H4 (cell line): ENCODE measurements around the gene PI4K2B. TPM values are rescaled to one million over a fixed set of nuclear protein-coding genes. Genes with fewer than 3 reads are reported as not detected.
A peak's percentile ranks its signal among the peaks of the same experiment; 100 is the strongest.
"Not testable (repeated sequence)": the region's sequence is repeated elsewhere in the genome, so short reads cannot be mapped to it uniquely, and the experiment has no call there.

Experiments
- DNase-seq: peaks from one replicate; pipeline ENCODE4 v3.0.0-alpha.2; 2015; ENCODE audit warnings: low spot score
- total RNA-seq: library from RNA; depleted of rRNA; stranded (reverse); fragments of >200 nt; shearing (Covaris generic); gene quantifications from 2 replicates; pipeline ENCODE4 v1.2.3, GENCODE V29; 2014; rRNA removed

PI4K2B gene
- total RNA-seq = 14.5 and 16.0 TPM in 2 replicates

DNA sequence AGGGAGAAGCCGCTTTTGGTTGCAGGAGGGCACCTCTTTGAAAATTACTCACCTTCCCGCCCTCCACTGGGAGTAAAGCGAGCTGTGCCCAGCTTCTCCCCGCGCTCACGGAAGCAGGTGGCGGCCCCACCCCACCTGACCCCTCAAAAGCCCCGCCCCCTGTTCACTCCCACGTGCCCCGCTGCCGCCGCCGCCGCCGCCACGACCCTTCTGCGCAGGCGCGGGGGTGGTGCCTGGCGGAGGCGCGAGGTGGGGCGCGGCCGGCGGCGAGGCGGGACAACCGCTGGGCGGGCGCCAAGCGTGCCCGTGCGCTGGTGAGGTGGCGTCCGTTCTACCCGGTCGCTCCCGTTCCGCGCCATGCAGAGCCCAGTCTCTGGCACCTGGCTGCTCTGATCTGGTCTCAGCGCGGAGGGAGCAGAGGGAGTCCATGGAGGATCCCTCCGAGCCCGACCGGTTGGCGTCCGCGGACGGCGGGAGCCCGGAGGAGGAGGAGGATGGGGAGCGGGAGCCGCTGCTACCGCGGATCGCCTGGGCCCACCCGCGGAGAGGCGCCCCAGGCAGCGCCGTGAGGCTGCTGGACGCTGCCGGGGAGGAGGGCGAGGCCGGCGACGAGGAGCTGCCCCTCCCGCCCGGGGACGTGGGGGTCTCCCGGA is at the start of gene PI4K2B:
Gene PI4K2B, plus strand, starts transcription at position 297 of the 653 bp plus-strand sequence. Its CDS starts 131 bp downstream, at position 428.
- peak; percentile 83 for DNase-seq

DNA sequence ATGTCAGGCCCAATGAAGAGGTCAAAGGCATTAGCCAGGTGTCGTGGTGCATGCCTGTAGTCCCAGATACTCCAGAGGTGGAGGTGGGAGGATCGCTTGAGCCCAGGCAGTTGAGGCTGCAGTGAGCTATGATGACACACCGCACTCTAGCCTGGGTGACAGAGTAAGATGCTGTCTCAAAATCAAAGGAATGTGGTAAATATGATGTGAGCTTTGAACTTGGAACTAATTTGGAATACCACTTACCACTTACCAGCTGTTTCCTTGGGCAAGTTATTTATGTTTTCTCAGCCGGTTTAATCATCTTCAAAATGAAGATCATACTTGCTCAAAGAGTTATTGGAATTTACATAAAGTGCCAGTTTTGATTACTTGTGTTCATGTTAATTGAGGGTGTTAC is 49.8 kb upstream of the PI4K2B start:
- DNase-seq = no peak

DNA sequence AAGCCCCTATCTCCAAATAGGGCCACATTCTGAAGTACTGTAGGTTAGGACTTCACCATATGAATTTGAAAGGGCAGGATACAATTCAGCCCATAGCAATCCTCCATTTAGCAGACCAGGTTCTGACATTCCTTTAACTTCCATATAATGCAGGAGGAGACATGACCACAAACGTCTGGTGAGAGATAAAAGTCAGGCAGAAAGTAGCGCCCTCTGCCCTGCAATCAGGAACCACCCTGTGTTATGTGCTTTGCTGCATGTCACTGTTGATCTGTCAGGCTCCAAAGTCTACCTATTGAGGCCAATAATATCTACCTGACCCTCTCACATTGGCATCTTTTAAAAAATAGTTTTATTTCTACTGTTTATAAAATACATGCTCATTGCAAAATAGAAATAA is 43.4 kb upstream of the PI4K2B start:
- DNase-seq = no peak

DNA sequence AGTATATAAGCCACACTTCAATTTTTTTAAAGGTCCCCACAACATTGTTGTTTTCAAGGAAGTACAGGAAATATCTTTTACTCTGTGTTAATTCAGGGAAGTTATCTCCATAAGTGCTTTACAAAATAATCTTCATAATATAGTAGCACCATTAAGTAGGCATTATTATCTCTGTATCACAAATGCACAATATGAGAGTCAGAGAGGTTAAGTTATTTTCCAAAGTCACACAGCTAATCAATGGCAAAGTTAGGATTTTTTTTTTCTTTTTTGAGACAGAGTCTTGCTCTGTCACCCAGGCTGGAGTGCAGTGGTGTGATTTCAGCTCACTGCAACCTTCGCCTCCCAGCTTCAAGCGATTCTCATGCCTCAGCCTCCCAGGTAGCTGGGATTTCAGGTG is 35.1 kb upstream of the PI4K2B start:
- no peak for DNase-seq

DNA sequence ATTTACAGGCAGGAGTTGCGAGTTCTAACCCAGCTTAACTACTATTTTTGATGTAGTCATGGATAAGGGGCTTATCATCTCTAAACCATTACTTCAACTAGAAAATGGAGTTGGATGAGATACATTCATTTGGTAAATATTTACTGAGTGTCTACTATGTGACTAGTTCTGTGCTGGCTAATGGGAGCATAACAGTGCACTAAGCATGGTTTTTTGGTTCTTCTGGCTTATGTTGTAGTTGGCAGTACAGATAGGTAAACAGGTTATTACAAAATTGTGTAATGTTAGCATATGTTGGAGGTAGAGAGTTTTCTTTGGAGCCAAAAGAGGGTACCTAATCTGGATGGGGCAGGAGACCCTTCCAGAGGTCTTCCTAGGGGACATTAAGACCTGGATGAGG is 25.8 kb upstream of the PI4K2B start:
- no peak for DNase-seq

DNA sequence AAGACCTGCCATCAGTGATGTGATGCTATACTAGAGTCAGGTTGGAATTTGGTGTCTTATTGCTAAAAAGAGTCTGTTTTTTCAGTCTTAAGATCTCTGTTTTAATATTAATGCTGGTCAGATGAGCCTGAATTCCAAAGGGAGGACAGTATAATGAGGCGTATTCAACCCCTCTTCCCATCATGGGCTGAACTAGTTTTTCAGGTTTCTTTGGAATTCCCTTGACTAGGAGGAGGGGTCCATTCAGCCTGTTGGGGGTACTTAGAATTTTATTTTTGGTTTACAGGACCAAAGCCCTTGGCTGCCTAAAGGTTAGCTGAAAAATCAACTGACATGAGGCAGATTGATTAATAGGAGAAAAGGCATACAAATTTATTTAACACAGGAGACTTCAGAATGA is 24.1 kb upstream of the PI4K2B start:
- DNase-seq = no peak

DNA sequence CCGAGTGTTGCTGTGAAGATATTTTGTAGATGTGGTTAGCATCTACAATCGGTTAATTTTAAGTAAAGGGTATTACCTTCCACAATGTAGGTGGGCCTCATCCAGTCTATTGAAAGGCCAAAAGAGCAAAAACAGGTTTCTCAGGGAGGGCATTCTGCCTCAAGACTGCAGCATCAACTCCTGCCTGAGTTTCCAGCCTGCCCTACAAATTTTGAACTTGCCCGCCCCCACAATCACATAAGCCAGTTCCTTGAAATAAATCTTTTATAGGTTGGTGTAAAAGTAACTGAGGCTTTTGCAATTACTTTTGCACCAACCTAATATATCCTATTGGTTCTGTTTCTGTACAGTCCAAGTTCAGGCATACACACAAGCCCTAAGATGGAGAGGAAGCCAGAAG is 22.1 kb upstream of the PI4K2B start:
- DNase-seq = no peak

DNA sequence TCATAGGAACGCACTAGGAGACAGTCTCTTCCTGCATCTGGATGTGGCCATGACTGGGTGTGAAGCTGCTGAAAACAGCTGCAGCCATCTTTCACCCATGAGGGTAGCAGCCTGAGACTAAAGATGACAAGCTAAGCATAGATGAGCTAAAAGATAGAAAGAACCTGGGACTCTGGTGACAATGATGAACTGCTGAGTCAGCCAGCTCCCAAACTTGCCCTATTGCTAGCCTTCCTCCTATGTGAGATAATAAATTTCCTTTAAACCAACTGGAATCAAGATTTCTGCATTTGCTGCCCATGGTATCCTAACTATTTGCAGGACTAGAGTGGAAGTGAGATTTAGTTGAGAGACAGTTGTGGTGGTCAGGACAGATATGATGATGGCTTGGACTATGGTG is 21.0 kb upstream of the PI4K2B start:
- DNase-seq = no peak

DNA sequence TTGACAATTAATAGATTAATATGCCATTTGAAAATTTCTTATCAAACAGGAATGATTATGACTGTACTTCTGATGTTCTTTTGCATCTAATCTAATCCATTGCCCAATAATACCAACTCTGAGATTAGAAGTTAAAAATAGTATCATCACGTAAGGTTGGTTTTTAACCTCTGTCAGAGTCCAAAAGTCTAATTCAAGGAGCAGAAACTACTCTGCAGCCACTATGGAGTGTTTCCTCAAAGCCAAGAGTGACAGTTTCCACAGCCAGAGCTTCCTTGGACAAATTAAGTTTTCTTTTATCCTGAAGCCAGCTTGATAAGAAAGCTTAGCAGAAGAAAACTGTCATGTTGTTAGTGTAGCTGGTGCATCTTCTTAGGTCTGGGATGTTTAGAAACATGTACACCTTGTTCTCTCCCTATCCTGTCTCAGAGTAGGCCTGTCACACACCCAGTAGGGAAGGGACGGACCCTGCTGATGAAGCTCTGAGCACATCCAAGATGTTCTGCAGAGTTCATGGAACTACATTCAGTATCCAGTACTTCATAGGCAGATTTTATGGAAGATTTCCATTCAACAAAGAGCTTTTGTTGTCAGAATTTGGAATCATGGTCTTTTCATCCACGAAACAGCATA is 20.4 kb upstream of the PI4K2B start:
- no peak for DNase-seq

DNA sequence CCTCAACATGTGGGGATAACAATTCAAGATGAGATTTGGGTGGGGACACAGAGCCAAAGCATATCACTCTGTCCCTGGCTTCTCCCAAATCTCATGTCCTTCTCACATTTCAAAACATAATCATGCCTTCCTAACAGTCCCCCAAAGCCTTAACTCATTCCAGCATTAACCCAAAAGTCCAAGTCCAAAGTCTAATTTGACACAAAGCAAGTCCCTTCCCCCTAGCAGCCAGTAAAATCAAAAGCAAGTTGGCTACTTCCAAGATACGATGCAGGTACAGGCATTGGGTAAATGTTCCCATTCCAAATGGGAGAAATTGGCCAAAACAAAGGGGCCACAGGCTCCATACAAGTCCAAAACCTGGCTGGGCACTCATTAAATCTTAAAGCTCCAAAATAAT is 19.1 kb upstream of the PI4K2B start:
- not testable (repeated sequence) for DNase-seq

DNA sequence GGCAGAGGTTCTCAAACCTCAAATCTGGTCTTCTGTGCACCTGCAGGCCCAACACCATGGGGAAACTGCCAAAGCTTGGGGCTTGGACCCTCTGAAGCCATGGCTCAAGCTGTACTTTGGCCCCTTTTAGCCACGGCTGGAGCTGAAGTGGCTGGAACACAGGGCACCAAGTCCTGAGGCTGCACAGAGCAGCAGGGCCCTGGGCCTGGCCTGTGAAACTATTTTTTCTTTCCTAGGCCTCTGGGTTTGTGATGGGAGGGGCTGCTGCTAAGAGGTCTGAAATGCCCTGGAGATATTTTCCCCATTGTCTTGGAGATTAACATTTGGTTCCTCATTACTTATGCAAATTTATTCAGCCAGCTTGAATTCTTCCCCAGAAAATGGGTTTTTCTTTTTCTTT is 18.3 kb upstream of the PI4K2B start:
- no peak for DNase-seq

DNA sequence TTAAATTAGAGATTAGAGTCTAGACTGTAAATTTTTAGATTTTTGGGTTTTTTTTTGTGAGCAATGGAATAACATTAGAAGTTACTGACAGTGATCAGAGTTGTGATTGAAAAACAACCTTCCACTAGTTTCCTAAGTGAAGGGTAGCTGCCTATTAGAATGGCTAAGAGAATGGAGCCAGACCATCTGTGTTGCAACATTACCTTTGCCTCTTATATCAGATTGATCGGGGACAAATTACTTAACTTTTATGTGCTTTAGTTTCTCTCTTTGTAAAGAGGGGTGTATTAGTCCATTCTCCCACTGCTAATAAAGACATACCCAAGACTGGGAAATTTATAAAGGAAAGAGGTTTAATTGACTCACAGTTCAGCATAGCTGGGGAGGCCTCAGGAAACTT is 12.5 kb upstream of the PI4K2B start:
- DNase-seq = no peak

DNA sequence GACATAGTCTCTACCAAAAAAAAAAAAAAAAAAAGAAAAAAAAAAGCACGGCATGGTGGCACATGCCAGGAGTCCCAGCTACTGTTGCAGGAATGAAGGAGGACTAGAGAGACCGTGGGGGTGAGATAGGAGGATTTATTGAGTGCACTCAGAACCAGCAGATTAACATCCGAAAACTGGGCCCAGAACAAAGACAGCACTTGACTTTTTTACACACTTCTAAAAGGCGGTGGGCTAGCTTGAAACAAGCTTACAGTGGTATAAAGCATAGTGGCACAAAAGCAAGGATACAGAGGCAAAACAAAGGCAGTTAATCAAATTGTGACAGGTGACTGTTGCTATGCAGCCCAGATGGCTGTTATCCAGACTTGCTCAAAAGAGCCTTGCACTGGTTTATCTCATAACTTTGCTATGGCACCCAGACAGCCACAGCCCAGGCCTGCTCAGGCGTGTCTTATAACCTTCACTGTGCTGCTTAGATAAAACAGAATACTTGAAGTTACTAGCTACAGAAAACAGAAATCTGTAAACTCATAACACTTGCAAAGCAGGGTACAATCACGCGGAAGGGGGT is 9.9 kb upstream of the PI4K2B start:
- no peak for DNase-seq

DNA sequence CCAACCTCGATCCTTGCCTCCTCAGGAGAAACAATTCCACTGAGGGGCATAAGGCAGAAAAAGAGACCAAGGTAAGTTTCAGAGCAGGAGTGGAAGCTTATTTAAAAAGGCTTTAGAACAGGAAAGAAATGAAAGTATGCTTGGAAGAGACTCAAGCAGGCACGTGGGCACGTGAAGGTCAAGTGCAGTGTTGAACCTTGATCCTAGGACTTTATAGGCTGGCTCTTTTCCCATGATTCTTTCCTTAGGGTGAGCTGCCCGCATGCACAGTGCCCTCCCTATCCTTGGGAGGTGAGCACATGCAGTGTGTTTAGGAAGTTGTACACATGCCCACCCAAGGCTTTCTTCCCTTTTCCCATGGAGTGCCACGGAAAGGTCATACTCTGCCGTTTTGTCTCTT is 4.0 kb upstream of the PI4K2B start:
- DNase-seq = no peak

DNA sequence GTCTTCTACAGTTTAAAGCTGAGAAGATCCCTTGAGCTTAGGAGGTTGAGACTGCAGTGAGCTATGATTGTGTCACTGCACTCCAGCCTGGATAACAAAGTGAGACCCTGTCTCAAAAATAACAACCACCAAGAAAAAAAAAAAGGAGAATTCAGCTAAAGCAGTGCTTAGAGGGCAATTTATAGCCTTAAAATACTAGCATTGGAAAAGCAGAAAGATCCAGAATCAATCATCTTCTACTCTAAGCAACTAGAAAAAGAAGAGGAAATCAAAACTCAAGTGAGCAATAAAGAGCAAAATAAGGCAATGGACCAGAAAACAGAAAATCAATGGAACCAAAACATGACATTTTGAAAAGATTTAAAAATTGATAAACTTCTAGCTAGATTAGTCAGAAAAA is 639 bp upstream of the PI4K2B start:
- DNase-seq = no peak

DNA sequence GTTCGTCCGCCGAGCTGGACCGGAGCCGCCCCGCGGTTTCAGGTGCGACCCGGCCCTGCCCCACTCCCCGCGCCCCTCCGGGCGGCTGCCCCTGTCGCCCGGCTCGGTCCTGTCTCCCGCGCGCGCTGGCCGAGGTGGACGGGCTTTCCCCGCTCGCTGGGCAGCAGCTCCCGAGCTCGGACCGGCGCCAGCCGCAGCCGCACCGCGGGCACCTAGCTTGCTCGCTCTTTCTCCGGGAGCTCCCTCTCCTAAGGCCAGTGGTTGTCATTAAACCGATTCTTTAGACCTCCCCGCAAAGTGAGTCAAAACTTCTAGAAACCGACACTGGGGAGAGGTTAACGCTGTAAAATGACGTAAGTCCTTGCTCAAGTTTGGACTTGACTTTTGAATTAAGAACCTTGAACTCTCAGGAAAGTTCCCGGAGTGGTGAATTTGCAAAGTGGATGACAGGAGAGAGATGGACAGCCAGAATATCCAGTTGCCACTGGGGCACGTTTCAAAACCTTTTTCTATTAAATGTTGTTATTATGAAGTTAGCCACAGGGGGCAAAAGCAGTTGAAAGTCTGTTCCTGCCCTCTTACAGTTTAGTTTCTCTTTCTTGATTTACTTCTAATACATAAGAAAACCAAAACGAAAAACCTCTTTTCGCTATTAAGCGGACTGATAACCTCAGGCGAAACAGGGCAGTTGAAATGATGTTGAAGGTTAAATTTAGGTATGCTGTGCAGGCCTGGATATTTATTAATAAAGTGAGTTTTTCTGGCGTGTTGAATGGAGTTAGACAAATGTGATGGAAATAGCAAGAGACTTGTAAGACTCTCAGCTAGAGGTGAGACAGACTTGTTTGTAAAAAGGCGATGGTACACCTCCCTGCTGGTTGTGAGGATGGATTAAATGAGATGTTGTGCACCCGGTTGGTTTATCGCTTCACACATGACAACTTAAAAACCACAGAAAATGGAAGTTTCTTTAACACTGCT is 847 bp downstream of the PI4K2B start:
- peak; percentile 80 for DNase-seq

DNA sequence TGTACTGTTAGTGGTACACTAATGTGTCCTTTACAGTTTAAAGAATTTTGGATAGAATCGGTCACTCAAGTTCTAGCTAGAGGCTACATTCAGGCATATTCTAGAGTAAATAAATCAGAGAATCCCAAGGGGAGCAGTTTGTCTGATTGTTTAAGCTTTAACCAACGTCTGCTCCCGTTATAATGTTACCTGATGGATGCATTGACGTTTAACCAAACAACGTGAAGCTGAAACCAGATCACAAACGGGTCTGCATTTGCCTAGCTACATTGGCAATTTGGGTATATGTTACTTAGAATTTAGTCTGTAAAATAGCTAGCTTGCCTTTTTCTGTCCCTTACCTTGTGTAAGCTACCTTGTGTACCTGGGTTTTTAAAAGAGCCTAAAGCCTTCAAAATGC is 1.6 kb downstream of the PI4K2B start:
- no peak for DNase-seq

DNA sequence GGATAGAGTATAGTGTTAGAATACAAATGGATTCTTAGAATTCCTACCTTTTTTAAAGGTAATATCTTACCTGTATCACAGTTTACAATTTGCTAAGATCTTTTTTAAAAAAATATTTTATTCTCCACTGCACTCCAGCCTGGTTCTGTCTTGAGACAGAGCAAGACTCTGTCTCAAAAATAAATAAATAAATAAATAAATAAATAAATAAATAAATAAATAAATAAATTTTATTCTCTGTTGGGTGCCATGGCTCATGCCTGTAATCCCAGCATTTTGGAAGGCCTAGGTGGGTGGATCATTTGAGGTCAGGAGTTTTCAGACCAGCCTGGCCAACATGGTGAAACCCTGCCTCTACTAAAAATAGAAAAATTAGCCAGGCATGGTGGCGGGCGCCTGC is 2.2 kb downstream of the PI4K2B start:
- DNase-seq = not testable (repeated sequence)

DNA sequence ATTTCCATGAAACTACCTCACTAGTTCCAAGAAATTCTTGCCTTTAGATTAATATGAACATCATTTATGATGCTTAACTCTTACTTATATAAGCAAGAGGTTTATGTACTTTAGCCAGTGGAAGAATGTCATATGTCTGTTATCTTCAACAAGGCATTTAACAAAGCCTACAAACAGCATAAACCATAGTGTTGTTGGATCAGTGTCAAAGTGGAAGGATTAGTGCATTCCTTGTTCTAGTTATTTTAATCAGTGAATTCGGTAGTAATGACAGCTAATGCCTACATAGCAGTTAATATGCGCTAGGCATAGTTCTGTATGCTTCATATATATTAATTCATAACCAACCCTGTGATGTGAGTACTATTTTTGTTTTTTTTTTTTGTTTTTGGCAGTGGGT is 3.1 kb downstream of the PI4K2B start:
- DNase-seq = no peak

DNA sequence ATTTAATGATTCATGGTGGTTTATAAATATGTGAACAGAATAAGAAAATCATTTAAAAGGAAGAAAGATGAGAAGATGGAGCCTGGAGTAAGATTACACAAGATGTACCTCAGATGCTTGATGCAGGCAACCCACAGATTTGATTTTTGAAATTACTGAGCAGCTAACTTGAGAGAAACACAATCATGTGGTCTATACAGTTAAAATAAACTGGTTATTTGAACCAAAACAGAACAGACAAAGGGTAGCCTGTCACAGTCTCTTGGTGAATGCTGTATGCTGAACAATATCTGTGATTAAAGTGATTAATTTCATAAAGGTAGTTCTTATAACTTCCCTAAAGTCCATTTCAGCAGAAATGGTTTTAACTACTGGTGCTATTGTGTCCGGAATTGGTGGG is 4.2 kb downstream of the PI4K2B start:
- no peak for DNase-seq

DNA sequence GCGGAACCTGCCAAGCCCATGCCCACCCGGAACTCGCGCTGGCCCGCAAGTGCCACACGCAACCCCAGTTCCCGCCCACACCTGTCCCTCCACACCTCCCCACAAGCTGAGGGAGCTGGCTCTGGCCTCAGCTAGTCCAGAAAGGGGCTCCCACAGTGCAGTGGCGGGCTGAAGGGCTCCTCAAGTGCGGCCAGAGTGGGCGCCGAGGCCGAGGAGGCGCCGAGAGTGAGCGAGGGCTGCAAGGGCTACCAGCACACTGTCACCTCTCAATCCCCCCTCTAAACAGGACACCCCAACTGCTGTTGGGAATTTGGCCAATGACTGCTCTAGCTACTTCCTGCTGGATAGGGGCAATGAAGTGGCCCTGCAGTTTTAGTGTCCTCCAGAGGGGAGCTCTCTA is 5.7 kb downstream of the PI4K2B start:
- not testable (repeated sequence) for DNase-seq

DNA sequence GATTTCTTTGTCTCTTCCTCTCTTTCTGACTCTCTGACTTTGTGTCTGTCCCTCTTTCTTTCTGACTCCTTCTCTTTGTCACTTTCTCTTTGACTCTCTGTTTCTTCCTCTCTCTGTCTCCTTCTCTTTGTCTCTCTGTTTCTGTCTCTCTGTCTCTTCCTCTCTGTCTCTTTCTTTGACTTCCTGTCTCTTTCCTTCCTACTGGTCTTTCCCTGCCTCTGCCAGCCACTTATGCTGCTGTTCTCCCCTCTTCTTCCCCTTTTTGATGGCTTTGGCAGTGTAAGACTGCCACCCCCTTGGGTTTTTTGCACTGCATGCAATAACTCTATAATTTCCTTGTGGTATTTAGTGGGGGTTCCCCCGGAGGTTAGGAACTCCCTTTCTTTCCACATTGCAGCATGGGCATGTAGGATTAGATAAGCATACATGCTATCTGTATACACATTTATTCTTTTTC is 6.9 kb downstream of the PI4K2B start:
- not testable (repeated sequence) for DNase-seq
